ENCODE data around the gene ETFA. TPM values are rescaled to one million over a fixed set of nuclear protein-coding genes. Genes with fewer than 3 reads are reported as not detected.
A peak's percentile ranks its signal among the peaks of the same experiment; 100 is the strongest.
"Not testable (repeated sequence)": the region's sequence is repeated elsewhere in the genome, so short reads cannot be mapped to it uniquely, and the experiment has no call there.

ETFA gene
- polyA plus RNA-seq, 2 donors = 43.5 to 111 TPM

DNA sequence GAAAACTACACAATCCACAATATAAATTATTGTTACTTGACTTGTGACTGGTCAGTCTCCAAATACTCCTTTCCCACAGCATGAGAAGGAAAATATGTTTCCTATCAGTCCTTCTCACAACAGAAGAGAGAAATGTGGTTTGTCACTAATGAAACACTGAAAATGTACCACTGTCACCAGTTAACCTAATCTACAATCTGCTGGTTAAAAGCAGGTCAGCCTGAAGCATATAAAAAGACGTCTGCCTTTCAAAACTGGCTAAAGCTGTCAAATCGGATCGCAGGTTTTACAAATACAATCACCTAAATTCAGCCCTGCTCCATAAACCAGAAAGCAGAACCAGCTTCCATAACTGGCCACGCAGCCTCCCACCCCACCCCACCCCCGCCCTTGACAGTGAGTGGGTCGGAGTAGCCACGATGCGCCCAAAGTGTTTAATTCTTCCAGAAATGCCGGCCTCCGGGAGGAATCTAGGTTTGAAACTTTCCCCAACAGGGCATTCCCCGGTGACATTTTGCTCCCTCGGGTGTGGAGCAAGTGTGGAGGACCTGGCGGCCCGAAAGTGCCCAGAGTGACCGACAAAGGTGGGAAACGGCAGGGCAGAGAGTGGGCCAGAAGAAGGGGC, 682 bp downstream of the ETFA start:
- Histone ChIP-seq H3K27ac (ENCODE audit: low read depth in 2 of 2, low read length in 1 of 2) (peak overlapping the region; percentile 86 to 91), H3K27me3 (ENCODE audit: control insufficient read depth in 1 of 2, insufficient read depth in 2 of 2, low read length in 2 of 2) (no peaks in the 10 kb centered on the region), H3K9me3 (ENCODE audit: control insufficient read depth in 2 of 2, insufficient read depth in 1 of 2, low read depth in 1 of 2, low read length in 1 of 2) (no peaks in the 10 kb centered on the region), H3K4me3 (ENCODE audit: low read depth in 1 of 2, low read length in 2 of 2) (peak overlapping the region; percentile 82 to 94), H3K4me1 (ENCODE audit: control insufficient read depth in 2 of 2, insufficient read depth in 2 of 2, low read length in 1 of 2) (peaks cover 0 to 4% of the 10 kb centered on the region in 2 donors), H3K36me3 (ENCODE audit: control insufficient read depth in 2 of 2, insufficient read depth in 2 of 2, low read length in 1 of 2) (no peaks in the 10 kb centered on the region)
- WGBS, 2 donors = 0% methylated on average over 16 of the region's 16 CpGs

DNA sequence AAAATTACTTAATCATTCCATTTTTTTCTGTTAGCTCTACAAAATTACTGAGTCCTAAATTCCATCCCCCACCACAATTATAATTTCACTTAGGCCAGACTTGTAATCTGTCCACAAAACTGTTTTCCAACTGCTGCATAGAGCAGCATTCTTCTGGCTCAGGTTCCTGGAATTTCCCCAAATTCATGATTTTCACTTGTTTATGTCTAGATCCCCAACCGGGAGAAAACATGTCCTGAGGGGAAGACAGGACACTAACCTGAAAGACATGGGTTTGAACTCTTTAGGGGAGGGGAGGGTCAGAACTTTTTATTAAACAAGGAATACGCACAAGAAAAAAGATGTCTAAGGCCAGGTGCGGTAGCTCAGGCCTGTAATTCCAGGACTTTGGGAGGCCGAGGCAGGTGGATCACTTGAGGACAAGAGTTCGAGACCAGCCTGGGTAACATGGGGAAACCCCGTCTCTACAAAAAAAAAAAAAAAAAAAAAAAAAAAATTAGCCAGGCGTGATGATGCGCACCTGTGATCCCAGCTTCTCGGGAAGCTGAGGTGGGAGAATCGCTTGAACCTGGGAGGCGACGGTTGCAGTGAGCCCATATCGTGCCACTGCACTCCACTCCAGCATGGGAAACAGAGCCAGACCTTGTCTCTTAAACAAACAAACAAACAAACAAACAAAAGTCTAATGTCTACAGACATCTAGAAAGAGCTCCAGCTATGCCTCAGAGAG, 1.5 kb downstream of the ETFA start:
- Histone ChIP-seq H3K27ac (ENCODE audit: low read depth in 2 of 2, low read length in 1 of 2) (no peak overlapping the region), H3K36me3 (ENCODE audit: control insufficient read depth in 2 of 2, insufficient read depth in 2 of 2, low read length in 1 of 2) (no peaks in the 10 kb centered on the region), H3K27me3 (ENCODE audit: control insufficient read depth in 1 of 2, insufficient read depth in 2 of 2, low read length in 2 of 2) (no peaks in the 10 kb centered on the region), H3K4me1 (ENCODE audit: control insufficient read depth in 2 of 2, insufficient read depth in 2 of 2, low read length in 1 of 2) (peaks cover 0 to 4% of the 10 kb centered on the region in 2 donors), H3K4me3 (ENCODE audit: low read depth in 1 of 2, low read length in 2 of 2) (peak overlapping the region in 1 of 2 donors; percentile 82), H3K9me3 (ENCODE audit: control insufficient read depth in 2 of 2, insufficient read depth in 1 of 2, low read depth in 1 of 2, low read length in 1 of 2) (no peaks in the 10 kb centered on the region)
- WGBS, 2 donors = 83 to 87% methylated on average over 13 of the region's 13 CpGs

DNA sequence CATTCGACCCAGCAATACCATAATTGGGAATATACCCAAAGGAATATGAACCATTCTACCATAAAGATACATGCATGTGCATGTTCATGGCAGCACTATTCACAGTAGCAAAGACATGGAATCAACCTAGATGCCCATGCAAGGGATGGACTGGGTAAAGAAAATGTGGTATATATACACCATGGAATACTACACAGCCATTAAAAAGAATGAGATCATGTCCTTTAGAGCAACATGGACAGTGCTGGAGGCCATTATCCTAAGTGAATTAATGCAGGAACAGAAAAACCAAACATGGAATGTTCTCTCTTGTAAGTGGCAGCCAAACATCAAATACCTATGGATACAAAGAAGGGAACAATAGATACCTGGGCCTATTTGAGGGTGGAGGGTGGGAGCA, 7.4 kb downstream of the ETFA start:
- WGBS, 2 donors = 77 to 89% methylated on average over 1 of the region's 1 CpG

DNA sequence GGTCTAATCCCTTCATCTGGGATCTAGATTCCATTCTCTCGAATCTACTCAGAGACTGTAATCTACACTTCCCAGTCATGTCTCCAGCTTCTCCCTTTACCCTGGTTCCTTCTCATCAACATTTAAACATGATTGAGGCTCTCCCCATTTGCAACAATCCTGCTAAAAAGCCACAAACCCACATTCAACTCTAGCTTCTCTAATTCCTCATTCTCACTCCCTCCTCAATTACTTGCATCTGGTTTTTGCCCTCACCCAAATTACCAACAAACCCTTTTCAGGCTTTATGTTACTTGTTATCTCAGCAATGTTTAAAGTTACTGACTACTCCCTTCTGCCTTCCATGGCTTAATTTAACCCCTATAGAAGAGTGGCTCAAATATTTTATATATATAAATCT, 11.5 kb downstream of the ETFA start:
- no peak overlapping the region for H3K27ac ChIP-seq (ENCODE audit: low read depth in 2 of 2, low read length in 1 of 2)
- 82 to 90% methylated on average over 1 of the region's 1 CpG for WGBS, 2 donors
- no peak overlapping the region for H3K4me3 ChIP-seq (ENCODE audit: low read depth in 1 of 2, low read length in 2 of 2)
- H3K9me3 ChIP-seq (ENCODE audit: control insufficient read depth in 2 of 2, insufficient read depth in 1 of 2, low read depth in 1 of 2, low read length in 1 of 2) = no peaks in the 10 kb centered on the region
- no peaks in the 10 kb centered on the region for H3K27me3 ChIP-seq (ENCODE audit: control insufficient read depth in 1 of 2, insufficient read depth in 2 of 2, low read length in 2 of 2)
- no peaks in the 10 kb centered on the region for H3K4me1 ChIP-seq (ENCODE audit: control insufficient read depth in 2 of 2, insufficient read depth in 2 of 2, low read length in 1 of 2)
- H3K36me3 ChIP-seq (ENCODE audit: control insufficient read depth in 2 of 2, insufficient read depth in 2 of 2, low read length in 1 of 2) = no peaks in the 10 kb centered on the region

More for the DNA sequence above, 7.4 kb downstream of the ETFA start:
- no peaks in the 10 kb centered on the region for H3K4me1 ChIP-seq (ENCODE audit: control insufficient read depth in 2 of 2, insufficient read depth in 2 of 2, low read length in 1 of 2)
- H3K27ac ChIP-seq (ENCODE audit: low read depth in 2 of 2, low read length in 1 of 2) = no peak overlapping the region
- H3K36me3 ChIP-seq (ENCODE audit: control insufficient read depth in 2 of 2, insufficient read depth in 2 of 2, low read length in 1 of 2) = no peaks in the 10 kb centered on the region
- no peaks in the 10 kb centered on the region for H3K9me3 ChIP-seq (ENCODE audit: control insufficient read depth in 2 of 2, insufficient read depth in 1 of 2, low read depth in 1 of 2, low read length in 1 of 2)
- no peaks in the 10 kb centered on the region for H3K27me3 ChIP-seq (ENCODE audit: control insufficient read depth in 1 of 2, insufficient read depth in 2 of 2, low read length in 2 of 2)
- no peak overlapping the region for H3K4me3 ChIP-seq (ENCODE audit: low read depth in 1 of 2, low read length in 2 of 2)

DNA sequence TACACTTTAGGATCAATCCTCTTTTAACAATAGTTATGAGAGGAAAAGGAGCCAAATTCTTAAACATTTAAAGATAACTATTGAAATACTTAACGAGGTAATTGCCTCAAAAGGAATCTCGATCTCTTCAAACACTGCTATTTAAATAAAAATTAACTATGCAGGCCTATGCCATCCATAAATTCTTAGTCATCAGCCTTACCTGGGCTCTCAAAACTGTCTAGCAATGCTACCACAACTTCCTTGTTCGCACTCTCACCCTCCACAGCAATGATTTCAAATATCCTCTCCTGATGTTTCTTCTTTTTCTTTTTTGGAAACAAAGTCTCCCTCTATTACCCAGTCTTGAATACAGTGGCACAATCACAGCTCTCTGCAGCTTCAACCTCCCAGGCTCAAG, 12.3 kb downstream of the ETFA start:
- Histone ChIP-seq H3K27ac (ENCODE audit: low read depth in 2 of 2, low read length in 1 of 2) (no peak overlapping the region), H3K27me3 (ENCODE audit: control insufficient read depth in 1 of 2, insufficient read depth in 2 of 2, low read length in 2 of 2) (no peaks in the 10 kb centered on the region), H3K4me3 (ENCODE audit: low read depth in 1 of 2, low read length in 2 of 2) (no peak overlapping the region), H3K36me3 (ENCODE audit: control insufficient read depth in 2 of 2, insufficient read depth in 2 of 2, low read length in 1 of 2) (no peaks in the 10 kb centered on the region), H3K4me1 (ENCODE audit: control insufficient read depth in 2 of 2, insufficient read depth in 2 of 2, low read length in 1 of 2) (no peaks in the 10 kb centered on the region), H3K9me3 (ENCODE audit: control insufficient read depth in 2 of 2, insufficient read depth in 1 of 2, low read depth in 1 of 2, low read length in 1 of 2) (no peaks in the 10 kb centered on the region)
- 71 to 80% methylated on average over 3 of the region's 3 CpGs for WGBS, 2 donors

DNA sequence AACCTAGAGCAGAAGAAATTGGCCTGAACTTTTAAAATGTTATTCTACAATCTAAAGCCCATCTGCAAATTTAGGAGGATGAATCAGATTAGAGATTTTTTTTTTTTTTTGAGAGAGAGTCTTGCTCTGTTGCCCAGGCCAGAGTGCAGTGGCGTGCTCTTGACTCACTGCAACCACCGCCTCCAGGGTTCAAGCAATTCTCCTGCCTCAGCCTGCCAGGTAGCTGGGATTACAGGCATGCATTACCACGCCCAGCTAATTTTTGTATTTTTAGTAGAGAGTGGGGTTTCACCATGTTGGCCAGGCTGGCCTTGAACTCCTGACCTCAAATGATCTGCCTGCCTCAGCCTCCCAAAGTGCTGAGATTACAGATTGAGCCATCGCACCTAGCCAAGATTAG, 13.3 kb downstream of the ETFA start:
- not testable (repeated sequence) for H3K9me3 ChIP-seq (ENCODE audit: control insufficient read depth in 2 of 2, insufficient read depth in 1 of 2, low read depth in 1 of 2, low read length in 1 of 2); H3K27ac ChIP-seq (ENCODE audit: low read depth in 2 of 2, low read length in 1 of 2); H3K4me3 ChIP-seq (ENCODE audit: low read depth in 1 of 2, low read length in 2 of 2); H3K36me3 ChIP-seq (ENCODE audit: control insufficient read depth in 2 of 2, insufficient read depth in 2 of 2, low read length in 1 of 2); H3K27me3 ChIP-seq (ENCODE audit: control insufficient read depth in 1 of 2, insufficient read depth in 2 of 2, low read length in 2 of 2); H3K4me1 ChIP-seq (ENCODE audit: control insufficient read depth in 2 of 2, insufficient read depth in 2 of 2, low read length in 1 of 2)
- WGBS, 2 donors = 83 to 86% methylated on average over 4 of the region's 4 CpGs

DNA sequence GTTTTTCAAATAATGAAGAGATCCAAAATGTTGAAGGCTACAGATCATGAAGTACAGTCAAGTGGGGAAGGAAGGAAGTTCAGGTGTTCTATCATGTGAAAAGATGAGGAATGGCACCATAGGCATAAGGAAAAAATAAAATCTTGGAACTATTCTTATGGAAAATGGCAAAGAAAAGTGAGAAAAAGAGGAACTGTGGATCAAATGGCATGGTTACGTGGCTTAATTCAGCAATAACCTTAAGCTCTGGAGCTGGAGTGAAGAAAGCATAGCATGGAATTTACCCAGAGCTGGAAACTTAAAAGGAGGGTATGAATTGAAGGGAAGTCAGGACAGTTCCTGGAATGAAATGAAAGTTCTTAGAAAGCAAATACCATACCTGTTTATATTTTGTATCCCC, 14.4 kb downstream of the ETFA start:
- Histone ChIP-seq H3K4me3 (ENCODE audit: low read depth in 1 of 2, low read length in 2 of 2) (no peak overlapping the region), H3K9me3 (ENCODE audit: control insufficient read depth in 2 of 2, insufficient read depth in 1 of 2, low read depth in 1 of 2, low read length in 1 of 2) (no peaks in the 10 kb centered on the region), H3K27ac (ENCODE audit: low read depth in 2 of 2, low read length in 1 of 2) (no peak overlapping the region), H3K4me1 (ENCODE audit: control insufficient read depth in 2 of 2, insufficient read depth in 2 of 2, low read length in 1 of 2) (no peaks in the 10 kb centered on the region), H3K27me3 (ENCODE audit: control insufficient read depth in 1 of 2, insufficient read depth in 2 of 2, low read length in 2 of 2) (no peaks in the 10 kb centered on the region), H3K36me3 (ENCODE audit: control insufficient read depth in 2 of 2, insufficient read depth in 2 of 2, low read length in 1 of 2) (no peaks in the 10 kb centered on the region)
- WGBS, 2 donors = 94 to 97% methylated on average over 1 of the region's 1 CpG

DNA sequence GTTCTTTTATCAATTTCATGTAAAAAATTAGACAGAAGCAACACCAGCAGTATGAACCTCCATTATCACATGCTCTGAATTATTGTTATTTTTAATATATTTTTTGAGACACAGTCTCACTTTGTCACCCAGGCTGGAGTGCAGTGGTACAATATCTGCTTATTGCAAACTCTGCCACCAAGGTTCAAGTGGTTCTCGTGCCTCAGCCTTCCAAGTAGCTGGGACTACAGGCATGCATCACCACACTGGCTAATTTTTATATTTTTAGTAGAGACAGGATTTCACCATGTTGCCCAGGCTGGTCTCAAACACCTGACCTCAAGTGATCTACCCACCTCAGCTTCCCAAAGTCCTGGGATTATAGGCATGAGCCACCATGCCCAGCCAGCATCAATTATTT, 16.8 kb downstream of the ETFA start:
- H3K36me3 ChIP-seq (ENCODE audit: control insufficient read depth in 2 of 2, insufficient read depth in 2 of 2, low read length in 1 of 2); H3K4me3 ChIP-seq (ENCODE audit: low read depth in 1 of 2, low read length in 2 of 2); H3K27ac ChIP-seq (ENCODE audit: low read depth in 2 of 2, low read length in 1 of 2); H3K9me3 ChIP-seq (ENCODE audit: control insufficient read depth in 2 of 2, insufficient read depth in 1 of 2, low read depth in 1 of 2, low read length in 1 of 2); H3K4me1 ChIP-seq (ENCODE audit: control insufficient read depth in 2 of 2, insufficient read depth in 2 of 2, low read length in 1 of 2); H3K27me3 ChIP-seq (ENCODE audit: control insufficient read depth in 1 of 2, insufficient read depth in 2 of 2, low read length in 2 of 2): not testable (repeated sequence)
- WGBS, 2 donors = 96 to 98% methylated on average over 1 of the region's 1 CpG

DNA sequence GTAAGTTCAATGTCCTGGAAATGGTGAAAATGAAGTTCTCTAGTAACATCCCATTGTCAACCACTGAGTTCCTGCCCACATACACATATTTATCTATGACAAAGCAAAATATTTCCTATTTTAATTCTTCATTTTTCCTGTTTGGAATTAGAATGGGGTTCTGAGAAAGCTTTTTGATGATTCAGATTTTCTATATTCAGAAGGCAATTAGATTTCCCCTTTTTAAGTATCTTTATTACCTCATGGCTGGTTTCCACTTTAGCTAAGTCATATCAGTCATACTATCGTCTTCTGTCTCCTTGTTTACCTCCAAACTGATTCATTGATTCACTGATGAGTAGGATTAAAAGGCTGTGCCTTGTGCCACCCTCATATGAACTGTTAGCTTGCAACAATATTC, 17.9 kb downstream of the ETFA start:
- Histone ChIP-seq H3K36me3 (ENCODE audit: control insufficient read depth in 2 of 2, insufficient read depth in 2 of 2, low read length in 1 of 2) (no peaks in the 10 kb centered on the region), H3K27ac (ENCODE audit: low read depth in 2 of 2, low read length in 1 of 2) (no peak overlapping the region), H3K27me3 (ENCODE audit: control insufficient read depth in 1 of 2, insufficient read depth in 2 of 2, low read length in 2 of 2) (no peaks in the 10 kb centered on the region), H3K9me3 (ENCODE audit: control insufficient read depth in 2 of 2, insufficient read depth in 1 of 2, low read depth in 1 of 2, low read length in 1 of 2) (no peaks in the 10 kb centered on the region), H3K4me3 (ENCODE audit: low read depth in 1 of 2, low read length in 2 of 2) (no peak overlapping the region), H3K4me1 (ENCODE audit: control insufficient read depth in 2 of 2, insufficient read depth in 2 of 2, low read length in 1 of 2) (no peaks in the 10 kb centered on the region)
- 13 to 34% methylated on average over 1 of the region's 1 CpG for whole genome bisulfite sequencing, 2 donors

DNA sequence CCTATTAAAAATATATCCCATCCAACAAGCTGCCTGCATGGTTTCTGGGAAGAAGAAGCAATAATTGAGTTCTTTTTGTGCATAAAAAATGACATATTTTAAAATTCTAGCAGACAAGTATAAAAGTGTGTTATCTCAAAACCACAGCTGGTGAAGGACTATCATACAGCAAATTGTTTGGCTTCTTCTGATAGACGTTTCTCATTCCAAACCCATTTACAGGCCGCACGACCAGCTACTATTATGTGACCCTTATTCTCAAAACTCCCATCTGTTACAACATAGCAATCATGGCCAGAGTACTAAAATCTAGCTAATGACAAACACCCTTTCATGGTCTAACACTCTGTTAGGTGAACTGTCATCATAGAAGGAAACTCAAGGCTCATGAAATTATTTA, 21.7 kb downstream of the ETFA start:
- Histone ChIP-seq H3K4me1 (ENCODE audit: control insufficient read depth in 2 of 2, insufficient read depth in 2 of 2, low read length in 1 of 2) (no peaks in the 10 kb centered on the region), H3K9me3 (ENCODE audit: control insufficient read depth in 2 of 2, insufficient read depth in 1 of 2, low read depth in 1 of 2, low read length in 1 of 2) (no peaks in the 10 kb centered on the region), H3K27me3 (ENCODE audit: control insufficient read depth in 1 of 2, insufficient read depth in 2 of 2, low read length in 2 of 2) (no peaks in the 10 kb centered on the region), H3K36me3 (ENCODE audit: control insufficient read depth in 2 of 2, insufficient read depth in 2 of 2, low read length in 1 of 2) (peaks cover 0 to 2% of the 10 kb centered on the region in 2 donors), H3K4me3 (ENCODE audit: low read depth in 1 of 2, low read length in 2 of 2) (no peak overlapping the region), H3K27ac (ENCODE audit: low read depth in 2 of 2, low read length in 1 of 2) (no peak overlapping the region)
- WGBS, 2 donors = 74 to 77% methylated on average over 3 of the region's 3 CpGs

All from esophagus (tissue), 2 donors.